K562 (cell line): ENCODE measurements around the gene DGCR2. TPM values are rescaled to one million over a fixed set of nuclear protein-coding genes. Genes with fewer than 3 reads are reported as not detected.
A peak's percentile ranks its signal among the peaks of the same experiment; 100 is the strongest.

Experiments
- ARNT ChIP-seq, 2 experiments: fragments of 450-650 bp; IDR thresholded peaks; 2 replicates each; pipeline ENCODE4 v1.6.1; 2016; ENCODE audit warnings: mild to moderate bottlenecking in 1 of 2
- ETV6 ChIP-seq, 3 experiments: fragments of 150-350 bp in 1 of 3; sonication (generic) in 1 of 3; formaldehyde crosslinking in 1 of 3; IDR thresholded peaks; 2 replicates each; pipeline versions ENCODE4 v1.6.1 to v1.8.0; 2014 to 2022; ENCODE audit warnings: borderline replicate concordance in 2 of 3, low read depth in 2 of 3, antibody characterized with exemption in 1 of 3, low read length in 1 of 3, mild to moderate bottlenecking in 1 of 3, missing genetic modification reagents in 1 of 3
- MEIS2 ChIP-seq: fragments of 450-650 bp; IDR thresholded peaks from 2 replicates; pipeline ENCODE4 v1.6.1; 2014; ENCODE audit warnings: mild to moderate bottlenecking; ENCODE audit not compliant: partially characterized antibody
- NR2C2 ChIP-seq, 2 experiments: fragments of 200-800 bp in 1 of 2; sonication (Bioruptor generic) in 1 of 2; sonication (generic) in 1 of 2; formaldehyde crosslinking in 1 of 2; IDR thresholded peaks; 2 replicates each; pipeline versions ENCODE4 v1.6.1 to v1.8.0; 2016 to 2022; ENCODE audit warnings: mild to moderate bottlenecking in 1 of 2, missing compliant biosample characterization in 1 of 2, missing genetic modification characterization in 1 of 2, missing genetic modification reagents in 1 of 2
- PHB ChIP-seq: fragments of 250-450 bp; sonication (Bioruptor Pico); IDR thresholded peaks from 2 replicates; pipeline ENCODE4 v1.5.0; 2021
- SRSF9 ChIP-seq: fragments of 200-400 bp; formaldehyde crosslinking; IDR thresholded peaks from 2 replicates; pipeline ENCODE4 v1.6.1; 2017; ENCODE audit warnings: low read depth, low read length, borderline replicate concordance
- TCF3 ChIP-seq: sonication (generic); formaldehyde crosslinking; IDR thresholded peaks from 2 replicates; pipeline ENCODE4 v1.4.0; 2020; ENCODE audit warnings: mild to moderate bottlenecking, missing genetic modification reagents
- TEAD2 ChIP-seq: fragments of 450-650 bp; IDR thresholded peaks from 2 replicates; pipeline ENCODE4 v1.6.1; 2016; ENCODE audit warnings: missing genetic modification characterization, control low read depth, missing compliant biosample characterization
- ZNF583 ChIP-seq: fragments of 250-450 bp; sonication (Bioruptor Pico); IDR thresholded peaks from 2 replicates; pipeline ENCODE4 v1.4.0; 2020
- ZNF644 ChIP-seq: fragments of 200-800 bp; sonication (Bioruptor generic); IDR thresholded peaks from 2 replicates; pipeline ENCODE4 v1.6.1; 2016; ENCODE audit warnings: low read depth, missing genetic modification characterization, missing compliant biosample characterization
- ZNF778 ChIP-seq: fragments of 450-650 bp; formaldehyde crosslinking; IDR thresholded peaks from 2 replicates; pipeline ENCODE4 v1.4.0; 2020; ENCODE audit warnings: mild to moderate bottlenecking, moderate library complexity
- polyA plus RNA-seq, 8 experiments: library from polyadenylated mRNA; depleted of rRNA in 4 of 8; stranded (reverse) in 5 of 8; unstranded in 3 of 8; fragments of >200 nt; fragmentation: Nextera tagmentation in 2 of 8; fragmentation: Illumina TruSeq in 1 of 8; extraction: Ambion mirVana in 2 of 8; extraction: Trizol in 1 of 8; gene quantifications; 2 replicates each; pipeline versions ENCODE4 v1.2.1 to v1.2.3, GENCODE V29; 2011 to 2014; ENCODE audit warnings: inconsistent platforms in 1 of 8, missing spikeins in 1 of 8
- total RNA-seq, 7 experiments: library from RNA; depleted of rRNA in 6 of 7; stranded (reverse); fragments of >200 nt in 6 of 7; fragmentation: Illumina TruSeq in 2 of 7; extraction: Trizol in 2 of 7; gene quantifications; 2 replicates each; pipeline versions ENCODE4 v1.2.1 to v1.2.3, GENCODE V29; 2011 to 2021; ENCODE audit warnings: low replicate concordance in 1 of 7
- TF ChIP-seq, protein P1 (sequence below): sonication (generic); formaldehyde crosslinking; IDR thresholded peaks from 2 replicates; pipeline ENCODE4 v1.8.0; 2022; ENCODE audit warnings: mild to moderate bottlenecking, missing genetic modification reagents
- TF ChIP-seq, protein P2 (sequence below): IDR thresholded peaks from 2 replicates; pipeline ENCODE4 v1.6.1; 2014; ENCODE audit warnings: antibody characterized with exemption
- TF ChIP-seq, protein P3 (sequence below): fragments of 450-650 bp; formaldehyde crosslinking; IDR thresholded peaks from 2 replicates; pipeline ENCODE4 v1.4.0; 2022; ENCODE audit warnings: missing genetic modification characterization
- TF ChIP-seq, protein P4 (sequence below): fragments of 450-650 bp; IDR thresholded peaks from 2 replicates; pipeline ENCODE4 v1.6.1; 2016; ENCODE audit warnings: mild to moderate bottlenecking
- TF ChIP-seq, protein P5 (sequence below), 2 experiments: fragments of 200-800 bp in 1 of 2; sonication (Bioruptor generic) in 1 of 2; sonication (generic) in 1 of 2; formaldehyde crosslinking in 1 of 2; IDR thresholded peaks in 1 of 2; conservative IDR thresholded peaks in 1 of 2; 2 replicates each; pipeline versions ENCODE4 v1.5.0 to v1.6.1; 2016 to 2020; ENCODE audit warnings: missing compliant biosample characterization in 1 of 2, missing genetic modification characterization in 1 of 2, missing genetic modification reagents in 1 of 2
- TF ChIP-seq, protein P6 (sequence below): fragments of 450-650 bp; conservative IDR thresholded peaks from 2 replicates; pipeline ENCODE4 v1.6.1; 2016; ENCODE audit warnings: missing genetic modification characterization, low read depth, mild to moderate bottlenecking, control low read depth, missing compliant biosample characterization

The DGCR2 gene
- total and polyA plus RNA-seq, 9 of the 15 experiments (the other 6 are each of a cell fraction or from before 2014, with no cell fraction given) = 0.69 to 101 (median 56.4) TPM

DNA sequence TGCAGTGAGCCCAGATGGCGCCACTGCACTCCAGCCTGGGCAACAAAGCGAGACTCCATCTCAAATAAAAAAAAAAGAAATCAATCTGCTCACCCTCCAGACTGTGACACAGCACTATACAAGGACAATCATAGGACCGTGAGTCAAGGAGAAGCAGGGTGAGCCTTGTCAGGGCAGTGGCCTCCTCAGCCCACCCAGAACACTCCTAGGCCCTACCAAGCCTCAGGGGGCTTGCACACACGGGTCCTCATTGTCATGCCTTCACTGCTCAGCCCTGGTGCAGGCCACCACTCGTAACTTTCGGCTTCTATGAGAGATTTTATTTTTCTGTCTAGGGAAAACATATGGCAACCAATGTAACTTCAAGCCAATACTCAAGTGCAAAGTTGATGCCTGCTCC, 35.8 kb downstream of the DGCR2 start (continued):
- TF ChIP-seq, protein P1, sequence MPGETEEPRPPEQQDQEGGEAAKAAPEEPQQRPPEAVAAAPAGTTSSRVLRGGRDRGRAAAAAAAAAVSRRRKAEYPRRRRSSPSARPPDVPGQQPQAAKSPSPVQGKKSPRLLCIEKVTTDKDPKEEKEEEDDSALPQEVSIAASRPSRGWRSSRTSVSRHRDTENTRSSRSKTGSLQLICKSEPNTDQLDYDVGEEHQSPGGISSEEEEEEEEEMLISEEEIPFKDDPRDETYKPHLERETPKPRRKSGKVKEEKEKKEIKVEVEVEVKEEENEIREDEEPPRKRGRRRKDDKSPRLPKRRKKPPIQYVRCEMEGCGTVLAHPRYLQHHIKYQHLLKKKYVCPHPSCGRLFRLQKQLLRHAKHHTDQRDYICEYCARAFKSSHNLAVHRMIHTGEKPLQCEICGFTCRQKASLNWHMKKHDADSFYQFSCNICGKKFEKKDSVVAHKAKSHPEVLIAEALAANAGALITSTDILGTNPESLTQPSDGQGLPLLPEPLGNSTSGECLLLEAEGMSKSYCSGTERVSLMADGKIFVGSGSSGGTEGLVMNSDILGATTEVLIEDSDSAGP (CRISPR knock-in tag) = no peak
- TF ChIP-seq TEAD2 (no peak), ETV6 (IDR thresholded peaks at IDR 0.05; ENCODE audit: borderline replicate concordance in 1 of 2, low read depth in 2 of 2, low read length in 1 of 2) (no peak), ETV6 (CRISPR knock-in tag; IDR thresholded peaks at IDR 0.05; ENCODE audit: borderline replicate concordance) (no peak), ZNF644 (no peak), MEIS2 (no peak), SRSF9 (no peak), TCF3 (CRISPR knock-in tag) (0 out of 2 replicates have a peak, but pooled peaks have one; percentile 15), ZNF778 (no peak), ZNF583 (CRISPR knock-in tag) (no peak), ARNT (IDR thresholded peaks at IDR 0.05) (no peak), NR2C2 (CRISPR knock-in tag; IDR thresholded peaks at IDR 0.05) (no peak), NR2C2 (tag; IDR thresholded peaks at IDR 0.05) (no peak), PHB (CRISPR knock-in tag) (no peak)
- TF ChIP-seq, protein P2, sequence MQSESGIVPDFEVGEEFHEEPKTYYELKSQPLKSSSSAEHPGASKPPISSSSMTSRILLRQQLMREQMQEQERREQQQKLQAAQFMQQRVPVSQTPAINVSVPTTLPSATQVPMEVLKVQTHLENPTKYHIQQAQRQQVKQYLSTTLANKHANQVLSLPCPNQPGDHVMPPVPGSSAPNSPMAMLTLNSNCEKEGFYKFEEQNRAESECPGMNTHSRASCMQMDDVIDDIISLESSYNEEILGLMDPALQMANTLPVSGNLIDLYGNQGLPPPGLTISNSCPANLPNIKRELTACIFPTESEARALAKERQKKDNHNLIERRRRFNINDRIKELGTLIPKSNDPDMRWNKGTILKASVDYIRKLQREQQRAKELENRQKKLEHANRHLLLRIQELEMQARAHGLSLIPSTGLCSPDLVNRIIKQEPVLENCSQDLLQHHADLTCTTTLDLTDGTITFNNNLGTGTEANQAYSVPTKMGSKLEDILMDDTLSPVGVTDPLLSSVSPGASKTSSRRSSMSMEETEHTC = no peak
- TF ChIP-seq, protein P3, sequence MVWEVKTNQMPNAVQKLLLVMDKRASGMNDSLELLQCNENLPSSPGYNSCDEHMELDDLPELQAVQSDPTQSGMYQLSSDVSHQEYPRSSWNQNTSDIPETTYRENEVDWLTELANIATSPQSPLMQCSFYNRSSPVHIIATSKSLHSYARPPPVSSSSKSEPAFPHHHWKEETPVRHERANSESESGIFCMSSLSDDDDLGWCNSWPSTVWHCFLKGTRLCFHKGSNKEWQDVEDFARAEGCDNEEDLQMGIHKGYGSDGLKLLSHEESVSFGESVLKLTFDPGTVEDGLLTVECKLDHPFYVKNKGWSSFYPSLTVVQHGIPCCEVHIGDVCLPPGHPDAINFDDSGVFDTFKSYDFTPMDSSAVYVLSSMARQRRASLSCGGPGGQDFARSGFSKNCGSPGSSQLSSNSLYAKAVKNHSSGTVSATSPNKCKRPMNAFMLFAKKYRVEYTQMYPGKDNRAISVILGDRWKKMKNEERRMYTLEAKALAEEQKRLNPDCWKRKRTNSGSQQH (CRISPR knock-in tag) = 0 out of 2 replicates have a peak, but pooled peaks have one; percentile 55
- TF ChIP-seq, protein P4, sequence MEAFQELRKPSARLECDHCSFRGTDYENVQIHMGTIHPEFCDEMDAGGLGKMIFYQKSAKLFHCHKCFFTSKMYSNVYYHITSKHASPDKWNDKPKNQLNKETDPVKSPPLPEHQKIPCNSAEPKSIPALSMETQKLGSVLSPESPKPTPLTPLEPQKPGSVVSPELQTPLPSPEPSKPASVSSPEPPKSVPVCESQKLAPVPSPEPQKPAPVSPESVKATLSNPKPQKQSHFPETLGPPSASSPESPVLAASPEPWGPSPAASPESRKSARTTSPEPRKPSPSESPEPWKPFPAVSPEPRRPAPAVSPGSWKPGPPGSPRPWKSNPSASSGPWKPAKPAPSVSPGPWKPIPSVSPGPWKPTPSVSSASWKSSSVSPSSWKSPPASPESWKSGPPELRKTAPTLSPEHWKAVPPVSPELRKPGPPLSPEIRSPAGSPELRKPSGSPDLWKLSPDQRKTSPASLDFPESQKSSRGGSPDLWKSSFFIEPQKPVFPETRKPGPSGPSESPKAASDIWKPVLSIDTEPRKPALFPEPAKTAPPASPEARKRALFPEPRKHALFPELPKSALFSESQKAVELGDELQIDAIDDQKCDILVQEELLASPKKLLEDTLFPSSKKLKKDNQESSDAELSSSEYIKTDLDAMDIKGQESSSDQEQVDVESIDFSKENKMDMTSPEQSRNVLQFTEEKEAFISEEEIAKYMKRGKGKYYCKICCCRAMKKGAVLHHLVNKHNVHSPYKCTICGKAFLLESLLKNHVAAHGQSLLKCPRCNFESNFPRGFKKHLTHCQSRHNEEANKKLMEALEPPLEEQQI = no peak
- TF ChIP-seq, protein P5, sequence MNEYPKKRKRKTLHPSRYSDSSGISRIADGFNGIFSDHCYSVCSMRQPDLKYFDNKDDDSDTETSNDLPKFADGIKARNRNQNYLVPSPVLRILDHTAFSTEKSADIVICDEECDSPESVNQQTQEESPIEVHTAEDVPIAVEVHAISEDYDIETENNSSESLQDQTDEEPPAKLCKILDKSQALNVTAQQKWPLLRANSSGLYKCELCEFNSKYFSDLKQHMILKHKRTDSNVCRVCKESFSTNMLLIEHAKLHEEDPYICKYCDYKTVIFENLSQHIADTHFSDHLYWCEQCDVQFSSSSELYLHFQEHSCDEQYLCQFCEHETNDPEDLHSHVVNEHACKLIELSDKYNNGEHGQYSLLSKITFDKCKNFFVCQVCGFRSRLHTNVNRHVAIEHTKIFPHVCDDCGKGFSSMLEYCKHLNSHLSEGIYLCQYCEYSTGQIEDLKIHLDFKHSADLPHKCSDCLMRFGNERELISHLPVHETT (CRISPR knock-in tag; conservative IDR thresholded peaks at IDR 0.05 in 1 of 2, IDR thresholded peaks at IDR 0.05 in 1 of 2) = 0 out of 4 replicates have a peak, but pooled peaks of 1 of the 2 experiments have one; percentile 38
- TF ChIP-seq, protein P6, sequence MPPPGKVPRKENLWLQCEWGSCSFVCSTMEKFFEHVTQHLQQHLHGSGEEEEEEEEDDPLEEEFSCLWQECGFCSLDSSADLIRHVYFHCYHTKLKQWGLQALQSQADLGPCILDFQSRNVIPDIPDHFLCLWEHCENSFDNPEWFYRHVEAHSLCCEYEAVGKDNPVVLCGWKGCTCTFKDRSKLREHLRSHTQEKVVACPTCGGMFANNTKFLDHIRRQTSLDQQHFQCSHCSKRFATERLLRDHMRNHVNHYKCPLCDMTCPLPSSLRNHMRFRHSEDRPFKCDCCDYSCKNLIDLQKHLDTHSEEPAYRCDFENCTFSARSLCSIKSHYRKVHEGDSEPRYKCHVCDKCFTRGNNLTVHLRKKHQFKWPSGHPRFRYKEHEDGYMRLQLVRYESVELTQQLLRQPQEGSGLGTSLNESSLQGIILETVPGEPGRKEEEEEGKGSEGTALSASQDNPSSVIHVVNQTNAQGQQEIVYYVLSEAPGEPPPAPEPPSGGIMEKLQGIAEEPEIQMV (tag) = no peak
